Sciatic nerve (tissue), 2 donors: ENCODE data around the gene ARHGAP33. TPM values are rescaled to one million over a fixed set of nuclear protein-coding genes. Genes with fewer than 3 reads are reported as not detected.

Experiments
- ATAC-seq: fragments of 200-7000 bp; cut with Tn5 transposase; one replicate; pipeline ENCODE4 v1.9.1; 2020; ENCODE audit warnings: mild to moderate bottlenecking, moderate library complexity
- DNase-seq: peaks from one replicate; pipeline ENCODE4 v3.0.0-alpha.2; 2020; ENCODE audit warnings: low spot score
- intact Hi-C: fragments of 100-400 bp; cut with DNase I; formaldehyde crosslinking; loops from one replicate; pipeline ENCODE4 v1.14.2; 2022
- total RNA-seq: library from RNA; stranded (reverse); fragmentation: NEBNext Ultra II Directional; extraction: Animal tissue kit (Norgen Biotek cat#: 25700); gene quantifications from one replicate; pipeline ENCODE4 v1.2.1, GENCODE V29; 2021
- donor health status: DM: no; HTN: no; CAD: no.
- donor health status: DM: no; HTN: no; CAD: no.

Gene ARHGAP33
- total RNA-seq, 1 donor from 2014 or later: 26.8 TPM

DNA sequence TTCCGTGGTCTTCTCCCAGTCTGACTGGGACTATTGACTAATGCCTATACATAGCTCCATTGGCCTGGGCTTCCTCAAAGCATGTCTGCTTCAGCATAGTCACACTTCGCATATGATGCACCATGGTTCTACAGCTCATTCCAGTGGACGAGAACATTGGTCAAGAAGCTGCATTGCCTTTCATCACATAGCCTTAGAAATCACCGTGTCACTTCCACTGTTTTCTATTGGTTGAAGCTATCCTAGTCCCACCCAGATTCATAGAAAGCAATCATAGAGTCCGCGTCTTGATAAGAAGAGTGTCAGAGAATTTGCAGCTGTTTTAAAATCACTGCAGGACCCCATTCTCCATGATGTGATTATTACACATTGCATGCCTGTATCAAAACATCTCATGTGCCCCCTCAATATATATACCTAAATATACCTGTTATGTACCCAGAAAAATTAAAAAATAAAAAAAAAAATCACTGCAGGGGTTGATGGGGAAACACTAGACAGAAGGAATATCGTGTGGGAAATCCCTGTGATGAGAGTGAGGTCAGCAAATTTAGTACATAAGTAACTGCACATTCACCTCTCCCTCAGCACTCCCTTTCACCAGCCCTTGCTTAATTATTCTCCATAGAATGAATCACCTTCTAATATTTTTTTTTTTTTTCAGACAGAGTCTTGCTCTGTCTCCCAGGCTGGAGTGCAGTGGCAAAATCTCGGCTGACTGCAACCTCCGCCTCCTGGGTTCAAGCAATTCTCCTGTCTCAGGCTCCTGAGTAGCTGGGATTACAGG is 2.2 kb upstream of the ARHGAP33 start:
- DNase-seq (no peak), ATAC-seq (no peak)
- intact Hi-C loops: no loop called here

DNA sequence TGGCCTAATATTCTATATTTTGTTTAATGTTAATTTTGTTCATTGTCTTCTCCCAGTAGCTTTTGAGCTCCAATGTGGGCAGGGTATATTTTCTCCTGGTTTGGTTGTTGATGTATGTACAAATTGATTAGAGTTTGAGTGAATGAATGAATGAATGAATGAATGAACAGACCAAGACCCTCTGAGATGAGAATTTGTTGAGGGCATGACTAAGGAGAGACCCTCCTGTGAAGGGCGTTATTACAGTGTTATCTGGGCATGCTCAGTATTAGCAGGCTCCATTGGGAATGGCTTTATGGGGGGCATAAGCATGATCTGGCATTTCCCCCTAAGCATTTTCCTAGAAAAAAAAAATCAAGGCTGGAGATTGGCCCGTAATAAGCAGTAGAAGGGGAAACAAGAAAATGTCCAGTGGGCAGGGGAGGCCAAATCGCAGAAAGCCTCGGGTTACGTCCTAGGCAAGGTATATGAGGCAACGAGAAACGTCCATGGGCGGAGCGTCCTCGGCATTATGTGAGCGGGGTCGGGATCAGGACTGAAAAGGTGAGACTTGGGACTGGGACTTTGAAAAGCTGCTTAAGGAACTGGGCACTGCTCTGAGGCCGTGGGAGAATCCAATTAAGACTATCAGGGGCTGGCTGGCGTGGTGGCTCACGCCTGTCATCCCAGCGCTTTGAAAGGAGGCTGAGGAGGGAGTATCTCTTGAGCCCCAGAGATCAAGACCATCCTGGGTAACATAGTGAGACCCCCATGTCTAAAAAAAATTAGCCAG is 904 bp upstream of the ARHGAP33 start:
- DNase-seq (no peak), ATAC-seq (no peak)
- intact Hi-C loops: no loop called here

DNA sequence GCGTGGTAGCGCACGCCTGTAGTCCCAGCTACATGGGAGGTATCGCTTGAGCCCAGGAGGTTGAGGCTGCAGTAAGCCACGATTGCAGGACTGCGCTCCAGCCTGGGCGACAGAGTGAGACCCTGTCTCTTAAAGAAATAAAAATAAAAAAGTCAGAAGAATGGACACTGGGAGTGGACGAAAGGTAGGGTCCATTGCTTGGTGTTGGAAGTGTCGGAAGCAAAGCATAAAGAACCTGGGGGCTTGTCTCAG is 392 bp upstream of the ARHGAP33 start:
- DNase-seq (no peak), ATAC-seq (peak; percentile 3)
- intact Hi-C loops: no loop called here

DNA sequence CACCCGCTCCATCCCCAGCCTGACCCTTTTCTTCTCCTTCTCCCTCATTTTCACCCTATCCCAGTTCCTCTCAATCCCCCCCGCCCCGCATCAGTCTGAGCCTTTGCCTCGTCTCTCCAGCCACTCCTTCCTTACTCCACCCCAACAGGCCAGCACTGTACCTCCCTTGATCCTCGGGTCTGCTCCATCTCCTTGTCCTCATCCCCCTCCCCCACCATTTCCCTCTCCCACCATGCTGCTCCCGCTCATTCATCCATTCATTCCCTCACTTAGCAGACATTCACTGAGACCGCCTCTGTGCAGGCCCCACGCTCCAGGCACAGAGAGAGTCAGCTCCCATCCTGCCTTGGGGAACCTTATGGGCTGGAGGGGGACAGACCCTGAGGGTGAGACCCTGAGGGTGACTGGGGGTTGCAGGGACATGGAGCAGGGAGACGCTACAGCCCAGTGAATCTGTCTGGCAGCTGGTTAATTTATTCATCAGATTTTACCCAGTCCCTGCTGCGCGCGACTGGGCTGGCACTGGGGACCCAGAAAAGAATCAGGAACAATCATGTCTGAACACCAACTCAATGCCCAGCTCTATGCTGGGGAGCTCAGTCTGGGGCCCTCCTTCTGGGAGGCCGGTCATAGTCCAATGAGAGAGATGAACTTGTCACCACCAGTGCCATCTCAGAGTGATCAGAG is 881 bp downstream of the ARHGAP33 start:
- ATAC-seq (no peak), DNase-seq (no peak)
- intact Hi-C loops: no loop called here

DNA sequence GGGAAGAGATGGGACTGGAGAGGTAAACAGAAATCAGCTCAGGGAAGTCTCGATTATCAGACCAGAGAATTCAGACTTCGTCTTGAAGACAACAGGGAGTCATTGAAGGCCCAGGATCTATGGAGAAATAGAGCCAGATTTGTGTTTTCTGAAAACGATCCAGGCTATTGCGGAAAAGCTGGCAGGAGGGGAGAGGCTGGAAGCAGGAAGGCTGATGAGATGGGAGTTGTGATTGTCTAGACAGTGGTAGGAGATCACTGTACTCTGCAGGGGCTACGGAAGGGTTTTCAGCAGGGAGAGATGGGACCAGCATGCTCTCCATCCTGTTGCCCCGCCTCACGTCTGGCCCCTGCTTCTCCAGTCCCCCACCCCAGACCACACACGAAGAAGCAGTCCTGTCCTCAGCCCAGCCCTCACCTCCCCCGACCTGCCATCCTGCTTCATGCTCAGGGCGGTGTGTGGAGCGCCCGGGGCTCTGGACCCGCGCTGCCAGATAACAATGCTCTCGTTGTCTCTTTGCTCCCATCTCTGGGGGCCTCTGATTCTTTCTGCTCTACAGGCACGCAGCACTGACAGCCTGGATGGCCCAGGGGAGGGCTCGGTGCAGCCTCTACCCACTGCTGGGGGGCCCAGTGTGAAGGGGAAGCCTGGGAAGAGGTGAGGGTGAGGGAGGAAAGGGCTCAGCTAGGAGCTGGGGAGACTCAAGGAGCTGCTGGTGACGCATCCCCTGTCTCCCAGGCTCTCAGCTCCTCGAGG is 1.9 kb downstream of the ARHGAP33 start:
- DNase-seq (no peak), ATAC-seq (peak; percentile 39)
- intact Hi-C loops: no loop called here

DNA sequence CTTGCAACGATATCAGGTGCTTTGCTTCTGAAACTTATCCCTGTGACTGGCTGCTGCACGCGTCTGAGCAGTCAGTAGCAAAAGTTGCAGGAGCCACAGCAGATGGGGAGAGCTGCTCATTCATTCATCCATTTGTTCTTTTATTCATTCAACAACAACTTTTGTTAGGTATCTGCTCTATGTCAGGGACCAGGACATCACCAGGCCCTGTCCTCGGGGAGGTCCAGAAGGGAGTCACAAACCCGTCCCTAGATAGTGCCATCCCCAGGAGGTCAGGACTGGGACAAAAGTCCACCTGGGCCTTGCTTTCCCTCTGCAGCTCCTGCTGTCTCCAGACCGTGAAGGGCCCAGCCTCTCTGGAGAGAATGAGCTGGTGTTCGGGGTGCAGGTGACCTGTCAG is 2.6 kb downstream of the ARHGAP33 start:
- DNase-seq (no peak), ATAC-seq (no peak)
- intact Hi-C loops: no loop called here

DNA sequence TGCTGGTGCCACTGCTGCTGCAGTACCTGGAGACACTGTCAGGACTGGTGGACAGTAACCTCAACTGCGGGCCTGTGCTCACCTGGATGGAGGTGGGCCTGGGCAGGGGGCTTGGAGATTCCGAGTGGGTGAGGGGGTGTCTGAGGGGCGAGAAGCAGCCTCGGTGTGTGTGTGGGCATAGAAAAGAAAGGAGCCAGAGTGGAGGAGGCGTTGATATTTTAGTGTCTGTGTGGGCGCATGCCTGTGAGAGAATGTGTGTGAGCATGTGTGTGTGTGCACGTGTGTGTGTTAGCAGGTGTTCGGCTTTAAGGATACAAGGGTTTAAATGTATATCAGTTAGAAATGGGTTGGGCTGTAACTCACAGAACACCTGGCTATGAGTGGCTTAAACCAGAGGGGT is 3.7 kb downstream of the ARHGAP33 start:
- intact Hi-C loops: no loop called here
- DNase-seq: no peak
- ATAC-seq: no peak

DNA sequence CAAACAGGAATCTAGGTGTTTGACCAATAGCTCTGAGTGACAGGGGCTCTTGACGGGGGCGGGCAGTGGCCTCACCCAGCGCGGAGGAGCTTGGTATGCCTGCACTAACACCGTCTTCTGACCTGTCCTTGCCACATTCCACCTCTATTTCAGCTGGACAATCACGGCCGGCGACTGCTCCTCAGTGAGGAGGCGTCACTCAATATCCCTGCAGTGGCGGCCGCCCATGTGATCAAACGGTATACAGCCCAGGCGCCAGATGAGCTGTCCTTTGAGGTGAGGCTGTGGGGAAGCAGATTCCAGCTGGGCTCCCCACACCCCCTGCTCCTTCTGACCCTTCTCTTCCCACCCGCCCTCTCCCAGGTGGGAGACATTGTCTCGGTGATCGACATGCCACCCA is 4.7 kb downstream of the ARHGAP33 start:
- no peak for DNase-seq
- ATAC-seq: no peak
- intact Hi-C loops: no loop called here

DNA sequence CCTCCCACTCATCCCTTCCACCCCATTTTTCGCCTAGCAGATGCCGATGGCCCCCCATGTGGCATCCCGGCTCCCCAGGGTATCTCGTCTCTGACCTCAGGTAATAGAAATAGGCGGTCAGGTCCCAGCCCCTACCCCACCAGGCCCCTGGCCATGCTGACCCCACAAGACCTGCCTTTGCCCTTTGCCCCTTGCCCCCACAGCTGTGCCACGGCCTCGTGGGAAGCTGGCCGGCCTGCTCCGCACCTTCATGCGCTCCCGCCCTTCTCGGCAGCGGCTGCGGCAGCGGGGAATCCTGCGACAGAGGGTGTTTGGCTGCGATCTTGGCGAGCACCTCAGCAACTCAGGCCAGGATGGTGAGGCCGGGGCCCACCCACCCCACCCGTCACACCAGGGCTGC is 5.4 kb downstream of the ARHGAP33 start:
- intact Hi-C loops: no loop called here

DNA sequence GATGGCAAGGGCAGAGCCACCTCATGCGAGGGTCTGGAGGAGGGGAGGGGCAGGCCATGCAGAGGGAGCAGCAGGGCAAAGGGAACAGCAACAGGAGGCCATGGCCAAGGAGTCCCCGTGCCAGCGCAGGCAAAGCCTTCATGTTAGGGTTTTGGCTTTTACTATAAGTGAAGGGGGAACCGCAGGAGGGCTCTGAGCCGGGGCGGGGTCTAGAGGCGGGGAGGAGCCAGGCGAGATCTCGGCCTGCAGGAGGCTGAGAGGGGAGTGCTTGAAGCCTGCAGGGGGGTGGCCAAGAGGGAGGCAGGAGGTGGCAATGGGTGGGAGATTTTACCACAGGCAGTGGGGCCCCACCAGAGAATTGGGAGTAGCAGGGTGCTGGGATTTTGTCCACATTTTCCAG is 6.3 kb downstream of the ARHGAP33 start:
- ATAC-seq (no peak), DNase-seq (no peak)
- intact Hi-C loops: no loop called here

More for the DNA sequence above, 5.4 kb downstream of the ARHGAP33 start:
- DNase-seq: no peak
- no peak for ATAC-seq

DNA sequence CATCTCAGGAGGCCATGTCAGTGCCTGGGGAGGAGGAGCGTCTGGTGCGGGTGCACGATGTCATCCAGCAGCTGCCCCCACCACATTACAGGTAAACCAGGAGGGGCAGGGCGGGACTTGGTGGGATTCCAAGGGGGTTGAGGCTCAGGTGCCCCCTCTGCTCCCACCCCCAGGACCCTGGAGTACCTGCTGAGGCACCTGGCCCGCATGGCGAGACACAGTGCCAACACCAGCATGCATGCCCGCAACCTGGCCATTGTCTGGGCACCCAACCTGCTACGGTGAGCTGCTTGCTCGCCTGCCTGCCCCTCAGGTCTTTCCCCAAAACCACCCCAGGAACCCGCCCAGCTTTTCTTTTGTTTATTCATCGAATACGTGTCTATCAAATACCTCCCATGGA is 7.2 kb downstream of the ARHGAP33 start:
- intact Hi-C loops: no loop called here

DNA sequence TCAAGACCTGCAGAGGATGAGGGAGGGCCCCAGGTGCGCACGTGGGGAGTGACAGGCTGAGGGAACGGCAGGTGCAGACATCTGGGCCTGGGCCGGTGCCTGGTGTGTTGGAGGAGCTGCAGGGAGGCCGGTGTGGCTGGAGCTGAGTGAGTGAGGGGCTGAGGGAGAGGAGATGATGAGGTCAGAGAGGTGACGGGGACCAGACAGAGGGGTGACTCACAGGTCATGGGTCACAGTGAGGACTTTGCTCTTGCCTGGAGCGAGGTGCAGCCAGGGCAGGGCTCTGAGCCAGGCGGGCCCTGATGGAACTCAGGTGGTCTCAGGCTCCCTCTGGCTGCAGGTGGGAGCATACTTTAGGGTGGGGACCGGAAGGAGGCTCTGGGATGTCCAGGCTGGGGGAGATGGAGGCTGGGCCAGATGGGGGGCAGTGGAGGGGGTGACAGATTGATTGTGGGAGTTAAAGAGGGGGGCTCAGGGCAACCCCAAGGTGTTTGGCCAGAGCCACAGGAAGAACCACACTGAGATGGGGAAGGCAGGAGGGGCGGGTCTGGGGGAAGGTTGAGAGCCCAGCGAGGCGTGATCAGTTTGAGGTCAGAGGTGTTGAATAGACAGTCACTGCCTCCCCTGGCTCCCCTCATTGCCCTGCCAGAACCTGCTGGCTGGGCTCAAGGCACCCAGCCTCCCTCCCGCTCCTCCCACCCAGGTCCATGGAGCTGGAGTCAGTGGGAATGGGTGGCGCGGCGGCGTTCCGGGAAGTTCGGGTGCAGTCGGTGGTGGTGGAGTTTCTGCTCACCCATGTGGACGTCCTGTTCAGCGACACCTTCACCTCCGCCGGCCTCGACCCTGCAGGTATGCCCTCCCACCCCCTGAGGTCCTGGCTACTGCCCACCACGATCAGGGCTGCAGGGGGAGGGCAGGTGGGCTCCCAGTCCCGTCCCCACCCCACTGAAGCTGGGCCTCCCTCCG is 8.4 kb downstream of the ARHGAP33 start:
- ATAC-seq: no peak
- intact Hi-C loops: no loop called here
- no peak for DNase-seq

More for the DNA sequence above, 7.2 kb downstream of the ARHGAP33 start:
- DNase-seq (no peak), ATAC-seq (no peak)

DNA sequence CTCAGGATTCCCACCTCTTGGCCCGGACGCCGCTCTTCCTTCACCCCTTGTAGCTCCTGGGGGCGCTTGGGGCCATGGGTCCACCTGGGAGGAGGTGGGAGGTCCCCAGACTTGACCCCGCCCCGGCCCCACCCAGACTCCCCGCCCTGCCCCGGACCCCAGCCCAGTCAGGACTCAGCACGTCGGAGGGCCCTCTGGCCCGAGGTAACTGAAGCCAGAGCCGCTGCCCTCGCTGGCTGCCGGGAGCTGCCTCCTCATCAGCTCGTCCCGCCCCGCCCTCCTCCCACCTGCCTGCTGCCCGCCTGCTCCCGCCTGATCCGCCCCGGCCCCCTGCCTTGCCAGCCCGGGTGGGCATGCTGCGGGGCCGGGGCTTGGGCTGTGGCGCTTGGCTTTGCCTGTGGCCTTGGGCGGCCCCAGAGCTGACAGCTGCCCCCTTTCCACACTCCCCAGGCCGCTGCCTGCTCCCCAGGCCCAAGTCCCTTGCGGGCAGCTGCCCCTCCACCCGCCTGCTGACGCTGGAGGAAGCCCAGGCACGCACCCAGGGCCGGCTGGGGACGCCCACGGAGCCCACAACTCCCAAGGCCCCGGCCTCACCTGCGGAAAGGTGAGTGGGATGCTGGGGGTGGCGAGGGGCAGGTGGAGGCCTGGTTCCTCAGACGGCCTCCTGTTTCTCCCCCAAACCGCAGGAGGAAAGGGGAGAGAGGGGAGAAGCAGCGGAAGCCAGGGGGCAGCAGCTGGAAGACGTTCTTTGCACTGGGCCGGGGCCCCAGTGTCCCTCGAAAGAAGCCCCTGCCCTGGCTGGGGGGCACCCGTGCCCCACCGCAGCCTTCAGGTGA is 9.4 kb downstream of the ARHGAP33 start:
- ATAC-seq (no peak), DNase-seq (no peak)
- intact Hi-C loops: no loop called here

DNA sequence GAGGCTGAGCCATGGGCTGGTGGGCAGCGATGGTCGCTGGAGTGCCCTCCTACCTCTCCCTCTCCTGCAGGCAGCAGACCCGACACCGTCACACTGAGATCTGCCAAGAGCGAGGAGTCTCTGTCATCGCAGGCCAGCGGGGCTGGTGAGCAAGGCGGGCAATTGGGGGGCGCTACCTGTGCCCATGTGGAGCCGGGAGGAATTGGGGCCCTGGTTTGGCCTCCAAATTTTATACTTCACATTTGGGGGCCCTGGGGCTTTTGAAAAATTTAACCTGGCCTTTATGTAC is 9.9 kb downstream of the ARHGAP33 start:
- DNase-seq (no peak), ATAC-seq (no peak)
- intact Hi-C loops: no loop called here

DNA sequence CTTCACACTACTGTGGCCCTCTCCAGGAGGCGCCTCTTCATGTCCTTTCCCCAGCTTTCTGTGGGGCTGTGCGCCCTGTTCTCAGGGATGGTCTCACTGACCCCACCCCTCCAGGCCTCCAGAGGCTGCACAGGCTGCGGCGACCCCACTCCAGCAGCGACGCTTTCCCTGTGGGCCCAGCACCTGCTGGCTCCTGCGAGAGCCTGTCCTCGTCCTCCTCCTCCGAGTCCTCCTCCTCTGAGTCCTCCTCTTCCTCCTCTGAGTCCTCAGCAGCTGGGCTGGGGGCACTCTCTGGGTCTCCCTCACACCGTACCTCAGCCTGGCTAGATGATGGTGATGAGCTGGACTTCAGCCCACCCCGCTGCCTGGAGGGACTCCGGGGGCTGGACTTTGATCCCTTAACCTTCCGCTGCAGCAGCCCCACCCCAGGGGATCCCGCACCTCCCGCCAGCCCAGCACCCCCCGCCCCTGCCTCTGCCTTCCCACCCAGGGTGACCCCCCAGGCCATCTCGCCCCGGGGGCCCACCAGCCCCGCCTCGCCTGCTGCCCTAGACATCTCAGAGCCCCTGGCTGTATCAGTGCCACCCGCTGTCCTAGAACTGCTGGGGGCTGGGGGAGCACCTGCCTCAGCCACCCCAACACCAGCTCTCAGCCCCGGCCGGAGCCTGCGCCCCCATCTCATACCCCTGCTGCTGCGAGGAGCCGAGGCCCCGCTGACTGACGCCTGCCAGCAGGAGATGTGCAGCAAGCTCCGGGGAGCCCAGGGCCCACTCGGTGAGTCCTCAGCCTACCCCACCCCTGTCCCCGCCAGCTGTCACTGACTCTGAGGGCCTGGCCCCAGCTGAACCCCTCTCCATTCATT is 11.2 kb downstream of the ARHGAP33 start:
- ATAC-seq (no peak), DNase-seq (no peak)
- intact Hi-C loops: no loop called here

DNA sequence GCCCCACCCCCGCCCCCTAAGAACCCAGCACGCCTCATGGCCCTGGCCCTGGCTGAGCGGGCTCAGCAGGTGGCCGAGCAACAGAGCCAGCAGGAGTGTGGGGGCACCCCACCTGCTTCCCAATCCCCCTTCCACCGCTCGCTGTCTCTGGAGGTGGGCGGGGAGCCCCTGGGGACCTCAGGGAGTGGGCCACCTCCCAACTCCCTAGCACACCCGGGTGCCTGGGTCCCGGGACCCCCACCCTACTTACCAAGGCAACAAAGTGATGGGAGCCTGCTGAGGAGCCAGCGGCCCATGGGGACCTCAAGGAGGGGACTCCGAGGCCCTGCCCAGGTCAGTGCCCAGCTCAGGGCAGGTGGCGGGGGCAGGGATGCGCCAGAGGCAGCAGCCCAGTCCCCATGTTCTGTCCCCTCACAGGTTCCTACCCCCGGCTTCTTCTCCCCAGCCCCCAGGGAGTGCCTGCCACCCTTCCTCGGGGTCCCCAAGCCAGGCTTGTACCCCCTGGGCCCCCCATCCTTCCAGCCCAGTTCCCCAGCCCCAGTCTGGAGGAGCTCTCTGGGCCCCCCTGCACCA is 11.9 kb downstream of the ARHGAP33 start:
- intact Hi-C loops: no loop called here
- DNase-seq: no peak
- ATAC-seq: no peak
